HepG2 (cell line): ENCODE data around the gene ESYT1. TPM values are rescaled to one million over a fixed set of nuclear protein-coding genes. Genes with fewer than 3 reads are reported as not detected.

Experiments used
- CHD2 ChIP-seq: IDR thresholded peaks from 2 replicates; pipeline ENCODE4 v1.6.1; 2011; ENCODE audit warnings: low read depth, low read length, improper control_type of control experiment
- DR1 ChIP-seq: sonication (generic); formaldehyde crosslinking; IDR thresholded peaks from 2 replicates; pipeline ENCODE4 v1.8.0; 2021; ENCODE audit warnings: mild to moderate bottlenecking, missing genetic modification reagents, inconsistent platforms
- FIP1L1 ChIP-seq: fragments of 200-400 bp; formaldehyde crosslinking; IDR thresholded peaks from 2 replicates; pipeline ENCODE4 v1.6.1; 2018; ENCODE audit warnings: low read depth, mild to moderate bottlenecking, low read length, moderate library complexity, borderline replicate concordance; ENCODE audit not compliant: insufficient read depth
- FOXP1 ChIP-seq, 2 experiments: fragments of 450-650 bp in 1 of 2; IDR thresholded peaks; 2 replicates each; pipeline ENCODE4 v1.6.1; 2017 to 2018; ENCODE audit warnings: antibody characterized with exemption in 1 of 2
- HOXA3 ChIP-seq: sonication (generic); formaldehyde crosslinking; IDR thresholded peaks from 2 replicates; pipeline ENCODE4 v1.5.0; 2020; ENCODE audit warnings: missing genetic modification reagents
- IRF2 ChIP-seq: IDR thresholded peaks from 2 replicates; pipeline ENCODE4 v1.6.1; 2018; ENCODE audit warnings: missing genetic modification reagents, missing compliant biosample characterization
- LCORL ChIP-seq, 2 experiments: fragments of 450-650 bp in 1 of 2; sonication (generic) in 1 of 2; formaldehyde crosslinking in 1 of 2; IDR thresholded peaks; 2 replicates each; pipeline versions ENCODE4 v1.5.0 to v1.6.1; 2017 to 2020; ENCODE audit warnings: antibody characterized with exemption in 1 of 2, missing genetic modification reagents in 1 of 2
- REXO4 ChIP-seq: sonication (generic); formaldehyde crosslinking; IDR thresholded peaks from 2 replicates; pipeline ENCODE4 v1.8.0; 2022; ENCODE audit warnings: missing genetic modification reagents, mild to moderate bottlenecking, borderline replicate concordance
- TAF15 ChIP-seq: fragments of 200-400 bp; formaldehyde crosslinking; IDR thresholded peaks from one replicate; pipeline ENCODE4 v1.6.1; 2018; ENCODE audit warnings: mild to moderate bottlenecking, low read depth, low read length; ENCODE audit not compliant: poor library complexity, severe bottlenecking
- TCF7L2 ChIP-seq: IDR thresholded peaks from 2 replicates; pipeline ENCODE4 v1.6.1; 2011; ENCODE audit warnings: mild to moderate bottlenecking, low read depth, low read length, moderate library complexity
- TEF ChIP-seq: sonication (generic); formaldehyde crosslinking; IDR thresholded peaks from 2 replicates; pipeline ENCODE4 v1.5.0; 2020; ENCODE audit warnings: missing genetic modification reagents
- THAP11 ChIP-seq: IDR thresholded peaks from 2 replicates; pipeline ENCODE4 v1.6.1; 2016; ENCODE audit warnings: missing biosample characterization, missing genetic modification reagents
- ZNF180 ChIP-seq: sonication (generic); formaldehyde crosslinking; IDR thresholded peaks from 2 replicates; pipeline ENCODE4 v1.4.0; 2020; ENCODE audit warnings: low read depth, missing genetic modification reagents, borderline replicate concordance
- ZNF256 ChIP-seq: sonication (generic); formaldehyde crosslinking; conservative IDR thresholded peaks from 2 replicates; pipeline ENCODE4 v1.4.0; 2020; ENCODE audit warnings: missing genetic modification reagents
- ZNF343 ChIP-seq: sonication (generic); formaldehyde crosslinking; IDR thresholded peaks from 2 replicates; pipeline ENCODE4 v1.4.0; 2020; ENCODE audit warnings: mild to moderate bottlenecking, missing genetic modification reagents
- ZNF7 ChIP-seq: IDR thresholded peaks from 2 replicates; pipeline ENCODE4 v1.6.1; 2016; ENCODE audit warnings: missing biosample characterization, missing genetic modification reagents
- ZNF703 ChIP-seq: sonication (generic); formaldehyde crosslinking; IDR thresholded peaks from 2 replicates; pipeline ENCODE4 v1.5.1; 2020; ENCODE audit warnings: missing genetic modification reagents, mild to moderate bottlenecking, moderate library complexity, borderline replicate concordance
- ZXDC ChIP-seq: sonication (generic); formaldehyde crosslinking; IDR thresholded peaks from 2 replicates; pipeline ENCODE4 v1.5.0; 2020; ENCODE audit warnings: mild to moderate bottlenecking, missing genetic modification reagents
- polyA plus RNA-seq, 8 experiments: library from polyadenylated mRNA; depleted of rRNA in 3 of 8; stranded (reverse) in 7 of 8; unstranded in 1 of 8; fragments of >200 nt; fragmentation: Illumina TruSeq in 4 of 8; extraction: Trizol in 4 of 8; gene quantifications; 2 replicates each; pipeline versions ENCODE4 v1.2.1 to v1.2.3, GENCODE V29; 2011 to 2016; ENCODE audit warnings: low read depth in 4 of 8, missing spikeins in 1 of 8, mixed read lengths in 1 of 8; ENCODE audit not compliant: insufficient read depth in 1 of 8
- total RNA-seq, 5 experiments: library from RNA; depleted of rRNA; stranded (reverse); fragments of >200 nt; fragmentation: Illumina TruSeq; extraction: Trizol; gene quantifications; 2 replicates each; pipeline ENCODE4 v1.2.3, GENCODE V29; 2016; ENCODE audit warnings: low read depth in 1 of 5
- TF ChIP-seq, protein P1 (sequence below): sonication (generic); formaldehyde crosslinking; IDR thresholded peaks from 2 replicates; pipeline ENCODE4 v1.5.0; 2020; ENCODE audit warnings: missing genetic modification reagents
- TF ChIP-seq, protein P2 (sequence below): sonication (generic); formaldehyde crosslinking; IDR thresholded peaks from 2 replicates; pipeline ENCODE4 v1.5.1; 2020; ENCODE audit warnings: mild to moderate bottlenecking, missing genetic modification reagents, moderate library complexity

The ESYT1 gene
- total and polyA plus RNA-seq, 2 of the 13 experiments (the other 11 are each of a cell fraction or from before 2014, with no cell fraction given): 66.9 to 71.0 TPM

DNA sequence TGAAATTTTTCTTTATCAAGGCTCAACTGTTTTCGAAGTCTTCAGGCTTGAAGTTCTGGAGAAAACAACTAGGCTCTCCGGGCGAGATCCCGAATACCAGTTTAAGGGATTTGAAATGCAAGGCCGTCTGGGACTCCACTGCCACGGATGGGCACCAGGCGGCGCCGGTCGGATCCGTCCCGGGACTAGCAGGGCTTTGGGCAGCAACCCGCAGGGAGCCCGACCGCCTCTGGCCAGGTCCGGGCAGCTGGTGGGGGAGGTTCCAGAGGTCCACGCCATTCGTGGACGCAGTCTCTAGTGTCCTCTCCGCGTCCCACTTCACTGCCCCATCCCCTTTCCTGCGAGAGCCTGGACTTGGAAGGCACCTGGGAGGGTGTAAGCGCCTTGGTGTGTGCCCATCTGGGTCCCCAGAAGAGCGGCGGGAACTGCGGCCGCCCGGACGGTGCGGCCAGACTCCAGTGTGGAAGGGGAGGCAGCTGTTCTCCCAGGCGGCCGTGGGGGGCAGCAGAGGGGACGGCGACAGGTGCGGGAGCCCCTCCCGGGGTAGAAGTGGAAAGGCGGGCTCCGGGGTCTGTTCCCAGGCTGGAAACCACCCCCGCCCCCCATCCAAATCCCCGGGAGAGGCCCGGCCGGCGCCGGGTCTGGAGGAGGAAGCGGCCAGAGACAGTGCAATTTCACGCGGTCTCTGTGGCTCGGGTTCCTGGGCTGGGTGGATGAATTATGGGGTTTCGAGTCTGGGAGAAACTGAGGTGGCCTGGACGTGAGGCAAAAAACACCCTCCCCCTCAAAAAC lies 48.9 kb upstream of the ESYT1 start (continued):
- TF ChIP-seq LCORL (IDR thresholded peaks at IDR 0.05) (peak; percentile 72; the same call in 1 of the 2 replicates), LCORL (CRISPR knock-in tag; IDR thresholded peaks at IDR 0.05) (peak; percentile 100), DR1 (CRISPR knock-in tag) (no peak; the same call in 1 of the 2 replicates), THAP11 (peak; percentile 70), ZXDC (CRISPR knock-in tag) (peak; percentile 21; the same call in 1 of the 2 replicates), IRF2 (CRISPR knock-in tag) (peak; percentile 39; the same call in 1 of the 2 replicates), ZNF180 (CRISPR knock-in tag) (no peak), ZNF256 (CRISPR knock-in tag) (no peak), TEF (peak; percentile 17; the same call in 1 of the 2 replicates), CHD2 (no peak), TCF7L2 (no peak), TAF15 (peak; percentile 76), FIP1L1 (no peak), ZNF703 (CRISPR knock-in tag) (peak; percentile 11; the same call in 1 of the 2 replicates), REXO4 (CRISPR knock-in tag) (no peak), ZNF343 (CRISPR knock-in tag) (peak; percentile 44; the same call in 1 of the 2 replicates), FOXP1 (IDR thresholded peaks at IDR 0.05) (no peak), FOXP1 (CRISPR knock-in tag; IDR thresholded peaks at IDR 0.05) (0 out of 2 replicates have a peak, but pooled peaks have one; percentile 23), HOXA3 (CRISPR knock-in tag) (peak; percentile 66; the same call in 1 of the 2 replicates), ZNF7 (CRISPR knock-in tag) (no peak)
- TF ChIP-seq, protein P1, sequence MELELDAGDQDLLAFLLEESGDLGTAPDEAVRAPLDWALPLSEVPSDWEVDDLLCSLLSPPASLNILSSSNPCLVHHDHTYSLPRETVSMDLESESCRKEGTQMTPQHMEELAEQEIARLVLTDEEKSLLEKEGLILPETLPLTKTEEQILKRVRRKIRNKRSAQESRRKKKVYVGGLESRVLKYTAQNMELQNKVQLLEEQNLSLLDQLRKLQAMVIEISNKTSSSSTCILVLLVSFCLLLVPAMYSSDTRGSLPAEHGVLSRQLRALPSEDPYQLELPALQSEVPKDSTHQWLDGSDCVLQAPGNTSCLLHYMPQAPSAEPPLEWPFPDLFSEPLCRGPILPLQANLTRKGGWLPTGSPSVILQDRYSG (CRISPR knock-in tag): no peak
- TF ChIP-seq, protein P2, sequence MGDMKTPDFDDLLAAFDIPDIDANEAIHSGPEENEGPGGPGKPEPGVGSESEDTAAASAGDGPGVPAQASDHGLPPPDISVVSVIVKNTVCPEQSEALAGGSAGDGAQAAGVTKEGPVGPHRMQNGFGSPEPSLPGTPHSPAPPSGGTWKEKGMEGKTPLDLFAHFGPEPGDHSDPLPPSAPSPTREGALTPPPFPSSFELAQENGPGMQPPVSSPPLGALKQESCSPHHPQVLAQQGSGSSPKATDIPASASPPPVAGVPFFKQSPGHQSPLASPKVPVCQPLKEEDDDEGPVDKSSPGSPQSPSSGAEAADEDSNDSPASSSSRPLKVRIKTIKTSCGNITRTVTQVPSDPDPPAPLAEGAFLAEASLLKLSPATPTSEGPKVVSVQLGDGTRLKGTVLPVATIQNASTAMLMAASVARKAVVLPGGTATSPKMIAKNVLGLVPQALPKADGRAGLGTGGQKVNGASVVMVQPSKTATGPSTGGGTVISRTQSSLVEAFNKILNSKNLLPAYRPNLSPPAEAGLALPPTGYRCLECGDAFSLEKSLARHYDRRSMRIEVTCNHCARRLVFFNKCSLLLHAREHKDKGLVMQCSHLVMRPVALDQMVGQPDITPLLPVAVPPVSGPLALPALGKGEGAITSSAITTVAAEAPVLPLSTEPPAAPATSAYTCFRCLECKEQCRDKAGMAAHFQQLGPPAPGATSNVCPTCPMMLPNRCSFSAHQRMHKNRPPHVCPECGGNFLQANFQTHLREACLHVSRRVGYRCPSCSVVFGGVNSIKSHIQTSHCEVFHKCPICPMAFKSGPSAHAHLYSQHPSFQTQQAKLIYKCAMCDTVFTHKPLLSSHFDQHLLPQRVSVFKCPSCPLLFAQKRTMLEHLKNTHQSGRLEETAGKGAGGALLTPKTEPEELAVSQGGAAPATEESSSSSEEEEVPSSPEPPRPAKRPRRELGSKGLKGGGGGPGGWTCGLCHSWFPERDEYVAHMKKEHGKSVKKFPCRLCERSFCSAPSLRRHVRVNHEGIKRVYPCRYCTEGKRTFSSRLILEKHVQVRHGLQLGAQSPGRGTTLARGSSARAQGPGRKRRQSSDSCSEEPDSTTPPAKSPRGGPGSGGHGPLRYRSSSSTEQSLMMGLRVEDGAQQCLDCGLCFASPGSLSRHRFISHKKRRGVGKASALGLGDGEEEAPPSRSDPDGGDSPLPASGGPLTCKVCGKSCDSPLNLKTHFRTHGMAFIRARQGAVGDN (CRISPR knock-in tag): peak; percentile 55
